ENCODE results near the gene ACAP1.
"Not testable (repeated sequence)": the region's sequence is repeated elsewhere in the genome, so short reads cannot be mapped to it uniquely, and the experiment has no call there.

ACAP1 gene

GRCh38 chr17:7355573-7355972, 19.2 kb downstream of the ACAP1 start:
- no peak for DNase-seq

- no peak for DNase-seq
These were observed 19.8 kb downstream of the ACAP1 start for GRCh38 chr17:7356072-7356549.

- DNase-seq = no peak
These were observed 20.4 kb downstream of the ACAP1 start for GRCh38 chr17:7356756-7357155.

- DNase-seq = no peak
These were observed 21.1 kb downstream of the ACAP1 start for GRCh38 chr17:7357381-7357780.

- DNase-seq = no peak
These were observed 25.6 kb downstream of the ACAP1 start for GRCh38 chr17:7361906-7362305.

GRCh38 chr17:7363311-7363710, 27.0 kb downstream of the ACAP1 start:
- no peak for DNase-seq

GRCh38 chr17:7365963-7366362, 29.6 kb downstream of the ACAP1 start:
- DNase-seq = not testable (repeated sequence)

- no peak for DNase-seq
These were observed 30.8 kb downstream of the ACAP1 start for GRCh38 chr17:7367083-7367482.

- no peak for DNase-seq
These were observed 31.7 kb downstream of the ACAP1 start for GRCh38 chr17:7367918-7368598.

GRCh38 chr17:7368599-7368994, 32.3 kb downstream of the ACAP1 start:
- DNase-seq = not testable (repeated sequence)

GRCh38 chr17:7369825-7370224, 33.5 kb downstream of the ACAP1 start:
- DNase-seq = no peak

GRCh38 chr17:7370853-7371252, 34.5 kb downstream of the ACAP1 start:
- no peak for DNase-seq

- no peak for DNase-seq
These were observed 38.0 kb downstream of the ACAP1 start for GRCh38 chr17:7374353-7374752.

GRCh38 chr17:7379134-7379533, 42.8 kb downstream of the ACAP1 start:
- no peak for DNase-seq

GRCh38 chr17:7380321-7380720, 44.0 kb downstream of the ACAP1 start:
- no peak for DNase-seq

GRCh38 chr17:7380855-7381683, 44.7 kb downstream of the ACAP1 start, which contains the start of gene TNK1:
Gene TNK1, plus strand, starts transcription at chr17:7381089. Its CDS starts 1,838 bp downstream, at chr17:7382927.
- DNase-seq = no peak

- no peak for DNase-seq
These were observed 46.6 kb downstream of the ACAP1 start for GRCh38 chr17:7382901-7383300.

GRCh38 chr17:7383371-7383741, 47.0 kb downstream of the ACAP1 start:
- DNase-seq = no peak

GRCh38 chr17:7383742-7384488, 47.6 kb downstream of the ACAP1 start:
- DNase-seq = no peak

- DNase-seq = no peak
These were observed 48.3 kb downstream of the ACAP1 start for GRCh38 chr17:7384489-7385081.

GRCh38 chr17:7388856-7389255, 52.5 kb downstream of the ACAP1 start:
- DNase-seq = no peak

GRCh38 chr17:7389924-7390910, 53.9 kb downstream of the ACAP1 start:
- no peak for DNase-seq
